Neural cell (in vitro differentiated cells): ENCODE data around the gene BPIFB1. TPM values are rescaled to one million over a fixed set of nuclear protein-coding genes. Genes with fewer than 3 reads are reported as not detected.

Source experiments
- H2AFZ ChIP-seq: fragments of 200-600, 300-800 bp; sonication (generic), shearing (Covaris generic); 2 replicates; pipeline ENCODE4 v1.6.0; 2014; ENCODE audit warnings: low read depth, mild to moderate bottlenecking, antibody characterized with exemption, low read length, moderate library complexity
- H3F3A ChIP-seq: fragments of 200-600 bp; shearing (Covaris generic); 2 replicates; pipeline ENCODE4 v1.6.1; 2016; ENCODE audit warnings: mild to moderate bottlenecking, moderate library complexity, mixed read lengths, antibody characterized with exemption, low read length; ENCODE audit not compliant: insufficient read depth, poor library complexity, severe bottlenecking
- H3K27ac ChIP-seq: fragments of 200-600, 300-800 bp; sonication (generic), shearing (Covaris generic); 2 replicates; pipeline ENCODE4 v1.5.1; 2014; ENCODE audit warnings: mild to moderate bottlenecking, low read length, moderate library complexity
- H3K27me3 ChIP-seq: fragments of 300-800, 200-600 bp; sonication (generic), shearing (Covaris generic); 2 replicates; pipeline ENCODE4 v1.6.0; 2014; ENCODE audit warnings: mild to moderate bottlenecking, low read depth, low read length, moderate library complexity; ENCODE audit not compliant: insufficient read depth
- H3K36me3 ChIP-seq: fragments of 300-800, 200-600 bp; sonication (generic), shearing (Covaris generic); 2 replicates; pipeline ENCODE4 v1.5.1; 2014; ENCODE audit warnings: mild to moderate bottlenecking, antibody characterized with exemption, low read length, moderate library complexity; ENCODE audit not compliant: insufficient read depth
- H3K4me2 ChIP-seq: fragments of 300-800, 200-600 bp; sonication (generic), shearing (Covaris generic); 2 replicates; pipeline ENCODE4 v1.6.0; 2014; ENCODE audit warnings: mild to moderate bottlenecking, low read length
- H3K4me3 ChIP-seq: fragments of 300-800, 200-600 bp; sonication (generic), shearing (Covaris generic); 2 replicates; pipeline ENCODE4 v1.5.1; 2014; ENCODE audit warnings: mild to moderate bottlenecking, low read length, moderate library complexity
- H3K79me2 ChIP-seq: fragments of 200-600 bp; shearing (Covaris generic); replicated peaks from 2 replicates; pipeline ENCODE4 v1.6.0; 2014; ENCODE audit warnings: mild to moderate bottlenecking, low read length, moderate library complexity; ENCODE audit not compliant: insufficient read depth
- H3K9ac ChIP-seq: fragments of 300-800, 200-600 bp; sonication (generic), shearing (Covaris generic); 2 replicates; pipeline ENCODE4 v1.6.1; 2016; ENCODE audit warnings: mild to moderate bottlenecking, low read length, mixed read lengths
- H3K9me2 ChIP-seq: fragments of 200-600 bp; shearing (Covaris generic); 2 replicates; pipeline ENCODE4 v1.6.1; 2016; ENCODE audit warnings: mild to moderate bottlenecking, low read length, mixed read lengths; ENCODE audit not compliant: insufficient read depth
- H3K9me3 ChIP-seq: fragments of 200-600, 300-800 bp; sonication (generic), shearing (Covaris generic); 2 replicates; pipeline ENCODE4 v1.6.1; 2016; ENCODE audit warnings: mild to moderate bottlenecking, mixed run types, low read length, moderate library complexity, mixed read lengths
- H4K20me1 ChIP-seq: fragments of 200-600 bp; shearing (Covaris generic); 2 replicates; pipeline ENCODE4 v1.6.1; 2016; ENCODE audit warnings: mild to moderate bottlenecking, mixed run types; ENCODE audit not compliant: insufficient read depth
- CTCF ChIP-seq: fragments of 450-650 bp; IDR thresholded peaks from 2 replicates; pipeline ENCODE4 v1.5.1; 2014; ENCODE audit warnings: antibody characterized with exemption, mild to moderate bottlenecking, moderate library complexity; ENCODE audit not compliant: poor library complexity, severe bottlenecking
- EP300 ChIP-seq: fragments of 450-650 bp; conservative IDR thresholded peaks from 2 replicates; pipeline ENCODE4 v1.6.1; 2014; ENCODE audit warnings: antibody characterized with exemption, mild to moderate bottlenecking, moderate library complexity; ENCODE audit not compliant: poor library complexity, severe bottlenecking
- EZH2 ChIP-seq: fragments of 200-600, 300-800 bp; shearing (Covaris generic), sonication (generic); IDR thresholded peaks from 2 replicates; pipeline ENCODE4 v1.6.1; 2014; ENCODE audit warnings: antibody characterized with exemption, low read length, borderline replicate concordance, mild to moderate bottlenecking; ENCODE audit not compliant: insufficient read depth, poor library complexity, severe bottlenecking
- MXI1 ChIP-seq: fragments of 450-650 bp; conservative IDR thresholded peaks from 2 replicates; pipeline ENCODE4 v1.6.1; 2014; ENCODE audit warnings: antibody characterized with exemption, mild to moderate bottlenecking; ENCODE audit not compliant: poor library complexity, severe bottlenecking
- POLR2AphosphoS5 ChIP-seq: IDR thresholded peaks from 2 replicates; pipeline ENCODE4 v1.6.1; 2012
- RAD21 ChIP-seq: fragments of 450-650 bp; conservative IDR thresholded peaks from 2 replicates; pipeline ENCODE4 v1.6.1; 2014; ENCODE audit warnings: antibody characterized with exemption, mild to moderate bottlenecking, moderate library complexity
- SMC3 ChIP-seq: fragments of 450-650 bp; conservative IDR thresholded peaks from 2 replicates; pipeline ENCODE4 v1.6.1; 2014; ENCODE audit warnings: antibody characterized with exemption, mild to moderate bottlenecking, moderate library complexity; ENCODE audit not compliant: poor library complexity
- TAF1 ChIP-seq: IDR thresholded peaks from 2 replicates; pipeline ENCODE4 v1.6.1; 2012; ENCODE audit warnings: low read depth
- polyA plus RNA-seq: library from polyadenylated mRNA; depleted of rRNA; stranded (reverse); fragments of >200 nt; gene quantifications from 2 replicates; pipeline ENCODE4 v1.2.3, GENCODE V29; 2014
- TF ChIP-seq, protein P1 (sequence below): IDR thresholded peaks from 2 replicates; pipeline ENCODE4 v1.6.1; 2012; ENCODE audit warnings: borderline replicate concordance

Gene BPIFB1
- polyA plus RNA-seq, 1 donor from 2014 or later: not detected

DNA sequence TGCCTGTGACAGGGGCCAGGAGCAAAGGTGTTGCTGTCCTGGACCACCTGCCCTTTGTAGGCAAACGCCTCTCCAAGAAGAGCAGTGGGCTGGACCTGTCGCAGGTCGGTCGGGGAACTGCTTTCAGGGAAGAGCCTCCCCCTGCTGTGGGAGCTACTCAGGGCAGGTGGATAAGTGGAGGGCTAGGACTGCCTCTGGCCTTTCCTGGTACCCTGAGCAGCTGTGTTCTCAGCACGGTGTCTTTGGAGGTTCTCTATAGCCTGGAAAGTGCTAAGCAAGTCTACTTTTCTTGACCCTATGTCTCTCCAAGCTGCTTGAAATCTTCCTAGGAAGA lies 35.0 kb downstream of the BPIFB1 start:
- Histone ChIP-seq H3K4me2 (no peak overlapping the region), H3K9ac (no peak overlapping the region)
- TF ChIP-seq, protein P1, sequence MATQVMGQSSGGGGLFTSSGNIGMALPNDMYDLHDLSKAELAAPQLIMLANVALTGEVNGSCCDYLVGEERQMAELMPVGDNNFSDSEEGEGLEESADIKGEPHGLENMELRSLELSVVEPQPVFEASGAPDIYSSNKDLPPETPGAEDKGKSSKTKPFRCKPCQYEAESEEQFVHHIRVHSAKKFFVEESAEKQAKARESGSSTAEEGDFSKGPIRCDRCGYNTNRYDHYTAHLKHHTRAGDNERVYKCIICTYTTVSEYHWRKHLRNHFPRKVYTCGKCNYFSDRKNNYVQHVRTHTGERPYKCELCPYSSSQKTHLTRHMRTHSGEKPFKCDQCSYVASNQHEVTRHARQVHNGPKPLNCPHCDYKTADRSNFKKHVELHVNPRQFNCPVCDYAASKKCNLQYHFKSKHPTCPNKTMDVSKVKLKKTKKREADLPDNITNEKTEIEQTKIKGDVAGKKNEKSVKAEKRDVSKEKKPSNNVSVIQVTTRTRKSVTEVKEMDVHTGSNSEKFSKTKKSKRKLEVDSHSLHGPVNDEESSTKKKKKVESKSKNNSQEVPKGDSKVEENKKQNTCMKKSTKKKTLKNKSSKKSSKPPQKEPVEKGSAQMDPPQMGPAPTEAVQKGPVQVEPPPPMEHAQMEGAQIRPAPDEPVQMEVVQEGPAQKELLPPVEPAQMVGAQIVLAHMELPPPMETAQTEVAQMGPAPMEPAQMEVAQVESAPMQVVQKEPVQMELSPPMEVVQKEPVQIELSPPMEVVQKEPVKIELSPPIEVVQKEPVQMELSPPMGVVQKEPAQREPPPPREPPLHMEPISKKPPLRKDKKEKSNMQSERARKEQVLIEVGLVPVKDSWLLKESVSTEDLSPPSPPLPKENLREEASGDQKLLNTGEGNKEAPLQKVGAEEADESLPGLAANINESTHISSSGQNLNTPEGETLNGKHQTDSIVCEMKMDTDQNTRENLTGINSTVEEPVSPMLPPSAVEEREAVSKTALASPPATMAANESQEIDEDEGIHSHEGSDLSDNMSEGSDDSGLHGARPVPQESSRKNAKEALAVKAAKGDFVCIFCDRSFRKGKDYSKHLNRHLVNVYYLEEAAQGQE: no peak
- no peak for TF ChIP-seq EP300
- TF ChIP-seq MXI1: no peak
- TF ChIP-seq CTCF: no peak
- TF ChIP-seq TAF1: no peak
- no peak for TF ChIP-seq EZH2
- TF ChIP-seq RAD21: no peak
- TF ChIP-seq SMC3: no peak
- no peak for TF ChIP-seq POLR2AphosphoS5

GRCh38 chr20:33320006-33320405 lies 37.0 kb downstream of the BPIFB1 start:
- Histone ChIP-seq H2AFZ (no peak overlapping the region), H3K4me2 (no peak overlapping the region), H3K36me3 (no peaks in the 10 kb centered on the region), H3K9me3 (no peaks in the 10 kb centered on the region), H3K9me2 (no peaks in the 10 kb centered on the region), H3K79me2 (no peaks in the 10 kb centered on the region), H3K27me3 (no peaks in the 10 kb centered on the region), H3F3A (no peaks in the 10 kb centered on the region), H3K9ac (no peak overlapping the region), H3K27ac (no peak overlapping the region), H4K20me1 (no peaks in the 10 kb centered on the region), H3K4me3 (no peak overlapping the region)
- TF ChIP-seq TAF1: no peak
- no peak for TF ChIP-seq CTCF
- no peak for TF ChIP-seq EZH2

More for the DNA sequence above, 35.0 kb downstream of the BPIFB1 start:
- Histone ChIP-seq H2AFZ (no peak overlapping the region), H3K9me2 (no peaks in the 10 kb centered on the region), H3K4me3 (no peak overlapping the region), H4K20me1 (no peaks in the 10 kb centered on the region), H3K79me2 (no peaks in the 10 kb centered on the region), H3K27me3 (no peaks in the 10 kb centered on the region), H3F3A (no peaks in the 10 kb centered on the region), H3K9me3 (no peaks in the 10 kb centered on the region), H3K27ac (no peak overlapping the region), H3K36me3 (no peaks in the 10 kb centered on the region)
